ENCODE data around the gene GJA3.

Gene GJA3

GRCh38 chr13:20185366-20186056, 24.7 kb upstream of the GJA3 start:
- no peak for DNase-seq

GRCh38 chr13:20182231-20182846, 21.5 kb upstream of the GJA3 start:
- DNase-seq, result peak in 27 of 56 donors; percentile 1 to 62 (median 22)

- DNase-seq, result no peak
These were observed 20.3 kb upstream of the GJA3 start for GRCh38 chr13:20181188-20181587.

GRCh38 chr13:20178156-20178555, 17.3 kb upstream of the GJA3 start:
- DNase-seq, result no peak

GRCh38 chr13:20177049-20177831, 16.4 kb upstream of the GJA3 start:
- no peak for DNase-seq

- DNase-seq, result no peak
These were observed 15.2 kb upstream of the GJA3 start for GRCh38 chr13:20175907-20176652.

GRCh38 chr13:20175406-20175794, 14.5 kb upstream of the GJA3 start:
- no peak for DNase-seq

- DNase-seq, result peak in 1 of 56 donors; percentile 12
These were observed 14.0 kb upstream of the GJA3 start for GRCh38 chr13:20174656-20175405.

GRCh38 chr13:20173116-20173746, 12.4 kb upstream of the GJA3 start:
- no peak for DNase-seq

GRCh38 chr13:20171364-20171763, 10.5 kb upstream of the GJA3 start:
- no peak for DNase-seq

- no peak for DNase-seq
These were observed 10.1 kb upstream of the GJA3 start for GRCh38 chr13:20170921-20171320.

- no peak for DNase-seq
These were observed 7.5 kb upstream of the GJA3 start for GRCh38 chr13:20168396-20168795.

- DNase-seq, result no peak
These were observed 4.8 kb upstream of the GJA3 start for GRCh38 chr13:20165417-20166257.

GRCh38 chr13:20161951-20162300, 1.1 kb upstream of the GJA3 start:
- no peak for DNase-seq

- no peak for DNase-seq
These were observed 561 bp upstream of the GJA3 start for GRCh38 chr13:20161275-20161950.

GRCh38 chr13:20159646-20160305, 1.1 kb downstream of the GJA3 start:
- DNase-seq, result no peak

GRCh38 chr13:20157151-20157796, 3.6 kb downstream of the GJA3 start:
- DNase-seq, result no peak

GRCh38 chr13:20156702-20157101, 4.2 kb downstream of the GJA3 start:
- DNase-seq, result no peak

Measured in amygdala (tissue), 56 donors.